Gastrocnemius medialis (tissue), 4 donors: ENCODE data around the gene TMPRSS13. TPM values are rescaled to one million over a fixed set of nuclear protein-coding genes. Genes with fewer than 3 reads are reported as not detected.

Source experiments
- ATAC-seq, 2 donors: fragments of 150-250 bp; one replicate each; pipeline ENCODE4 v1.9.1; 2016
- DNase-seq, 2 donors: peaks; one replicate each; pipeline ENCODE4 v3.0.0-alpha.2; 2019
- H3K27ac ChIP-seq, 4 donors: fragments of 200-600 bp; sonication (generic); 1 replicate in 1 of 4; 2 replicates in 3 of 4; pipeline ENCODE4 v1.5.1; 2016 to 2018; ENCODE audit warnings: mild to moderate bottlenecking in 2 of 4, moderate library complexity in 1 of 4
- H3K27me3 ChIP-seq, 3 donors: fragments of 200-600 bp; sonication (generic) in 2 of 3; 1 replicate in 1 of 3; 2 replicates in 2 of 3; pipeline versions ENCODE4 v1.5.1 to v1.6.0; 2016 to 2019; ENCODE audit warnings: mild to moderate bottlenecking in 1 of 3, moderate library complexity in 1 of 3
- H3K36me3 ChIP-seq, 2 donors: fragments of 200-600 bp; sonication (generic) in 1 of 2; one replicate each; pipeline ENCODE4 v1.5.1; 2017 to 2018
- H3K4me1 ChIP-seq, 2 donors: fragments of 200-600 bp; sonication (generic) in 1 of 2; one replicate each; pipeline ENCODE4 v1.5.1; 2016 to 2017; ENCODE audit warnings: mild to moderate bottlenecking in 2 of 2
- H3K4me3 ChIP-seq, 4 donors: fragments of 200-600 bp; sonication (generic) in 3 of 4; 1 replicate in 1 of 4; 2 replicates in 3 of 4; pipeline ENCODE4 v1.5.1; 2016 to 2019; ENCODE audit warnings: mild to moderate bottlenecking in 2 of 4
- H3K9me3 ChIP-seq, 3 donors: fragments of 200-600 bp; sonication (generic) in 2 of 3; 1 replicate in 1 of 3; 2 replicates in 2 of 3; pipeline ENCODE4 v1.5.1; 2016 to 2019
- POLR2A ChIP-seq, 2 donors: fragments of 450-650 bp; IDR thresholded peaks; one replicate each; pipeline ENCODE4 v1.6.1; 2017; ENCODE audit warnings: antibody characterized with exemption in 2 of 2, mild to moderate bottlenecking in 2 of 2, moderate library complexity in 2 of 2
- in situ Hi-C, 4 donors: fragments of 200-750 bp; cut with MboI; loops; one replicate each; pipeline versions ENCODE4 v1.15.0 to v1.8.0; 2017; ENCODE audit warnings: low sequenced_read_pairs in 4 of 4
- intact Hi-C: fragments of 100-400 bp; cut with DNase I; formaldehyde crosslinking; loops from one replicate; pipeline ENCODE4 v1.15.1; 2023; ENCODE audit warnings: low total_unique reads
- total RNA-seq, 4 donors: library from RNA; depleted of rRNA; stranded (reverse); fragments of >200 nt; gene quantifications; one replicate each; pipeline versions ENCODE4 v1.1.0 to v1.2.3, GENCODE V29; 2016
- TF ChIP-seq, protein P1 (sequence below), 5 experiments: fragments of 450-650 bp in 3 of 5; fragments of 200-600 bp in 2 of 5; sonication (generic) in 2 of 5; IDR thresholded peaks in 4 of 5; conservative IDR thresholded peaks in 1 of 5; 1 replicate in 4 of 5; 2 replicates in 1 of 5; pipeline ENCODE4 v1.5.1; 2016 to 2019; ENCODE audit warnings: antibody characterized with exemption in 5 of 5, mild to moderate bottlenecking in 3 of 5, moderate library complexity in 3 of 5

TMPRSS13 gene
- total RNA-seq, 4 donors from 2014 or later, result not detected

DNA sequence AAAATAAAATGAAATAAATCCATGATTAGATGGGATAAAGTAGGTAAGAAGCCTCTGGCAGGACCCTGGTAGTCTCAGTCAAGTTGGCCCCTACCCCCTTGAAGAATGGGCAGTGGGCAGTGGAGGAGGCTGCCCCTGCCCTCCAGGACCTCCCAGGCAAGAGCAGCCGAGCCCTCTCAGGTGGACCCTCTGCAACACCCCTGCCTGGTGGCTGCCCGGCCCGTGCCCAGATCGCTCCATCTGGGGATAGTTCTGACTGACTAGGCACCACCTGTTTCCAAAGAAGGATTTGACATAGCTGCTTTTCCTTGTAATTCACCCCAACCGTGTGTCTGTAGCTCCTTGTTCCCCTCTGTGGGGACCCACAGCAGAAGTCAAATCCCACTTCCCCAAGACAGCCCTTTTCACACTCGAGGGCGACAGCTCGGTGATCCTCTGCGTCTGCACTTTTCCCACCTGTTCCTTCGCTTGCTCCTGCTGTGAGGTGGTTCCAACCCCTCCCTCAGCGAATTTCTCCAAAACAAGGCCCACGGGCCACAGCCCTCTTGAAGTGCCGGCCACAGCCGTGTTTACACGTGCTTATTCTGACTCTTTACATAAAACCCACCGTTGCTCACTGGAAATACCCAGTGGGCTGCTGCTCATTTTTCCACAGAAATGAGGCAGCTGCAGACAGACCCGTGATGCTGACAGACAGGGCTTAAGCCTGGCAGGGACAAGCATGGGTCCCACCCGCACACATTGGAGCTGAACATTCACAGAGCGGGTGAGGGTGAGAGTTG lies 5.5 kb upstream of the TMPRSS13 start:
- H3K4me3 ChIP-seq, result no peak overlapping the region
- no peak overlapping the region for H3K27ac ChIP-seq
- intact Hi-C loops, result no loop called here
- peaks cover 0 to 3% (median 0%) of the 10 kb centered on the region in 3 donors for H3K27me3 ChIP-seq
- no peaks in the 10 kb centered on the region for H3K9me3 ChIP-seq
- H3K4me1 ChIP-seq, result no peaks in the 10 kb centered on the region
- DNase-seq (no peak), ATAC-seq (no peak)
- TF ChIP-seq POLR2A (IDR thresholded peaks at IDR 0.05), result no peak
- TF ChIP-seq, protein P1, sequence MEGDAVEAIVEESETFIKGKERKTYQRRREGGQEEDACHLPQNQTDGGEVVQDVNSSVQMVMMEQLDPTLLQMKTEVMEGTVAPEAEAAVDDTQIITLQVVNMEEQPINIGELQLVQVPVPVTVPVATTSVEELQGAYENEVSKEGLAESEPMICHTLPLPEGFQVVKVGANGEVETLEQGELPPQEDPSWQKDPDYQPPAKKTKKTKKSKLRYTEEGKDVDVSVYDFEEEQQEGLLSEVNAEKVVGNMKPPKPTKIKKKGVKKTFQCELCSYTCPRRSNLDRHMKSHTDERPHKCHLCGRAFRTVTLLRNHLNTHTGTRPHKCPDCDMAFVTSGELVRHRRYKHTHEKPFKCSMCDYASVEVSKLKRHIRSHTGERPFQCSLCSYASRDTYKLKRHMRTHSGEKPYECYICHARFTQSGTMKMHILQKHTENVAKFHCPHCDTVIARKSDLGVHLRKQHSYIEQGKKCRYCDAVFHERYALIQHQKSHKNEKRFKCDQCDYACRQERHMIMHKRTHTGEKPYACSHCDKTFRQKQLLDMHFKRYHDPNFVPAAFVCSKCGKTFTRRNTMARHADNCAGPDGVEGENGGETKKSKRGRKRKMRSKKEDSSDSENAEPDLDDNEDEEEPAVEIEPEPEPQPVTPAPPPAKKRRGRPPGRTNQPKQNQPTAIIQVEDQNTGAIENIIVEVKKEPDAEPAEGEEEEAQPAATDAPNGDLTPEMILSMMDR (IDR thresholded peaks at IDR 0.05 in 4 of 5, conservative IDR thresholded peaks at IDR 0.05 in 1 of 5), result no peak
- H3K36me3 ChIP-seq, result no peaks in the 10 kb centered on the region
- in situ Hi-C loops, result no loop called here

DNA sequence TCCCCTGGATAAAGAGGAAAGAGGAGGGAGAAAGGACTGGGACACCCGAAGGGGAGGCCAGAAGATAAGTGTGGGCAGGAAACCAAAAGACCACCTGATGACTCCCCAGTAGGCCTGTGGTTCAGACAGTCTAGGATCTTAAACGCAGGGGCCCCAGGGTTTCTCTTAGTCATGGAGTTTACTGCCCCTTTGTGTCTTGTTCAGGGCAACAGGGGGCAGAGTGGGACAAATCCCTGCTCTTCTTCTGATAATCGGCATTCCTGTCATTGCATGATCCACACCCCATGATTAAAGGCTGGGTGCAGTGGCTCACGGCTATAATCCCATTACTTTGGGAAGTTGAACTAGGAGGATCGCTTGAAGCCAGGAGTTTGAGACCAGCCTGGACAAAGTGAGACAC lies 4.7 kb upstream of the TMPRSS13 start:
- DNase-seq (no peak), ATAC-seq (no peak)
- H3K27me3 ChIP-seq, result peaks cover 0 to 3% (median 0%) of the 10 kb centered on the region in 3 donors
- H3K27ac ChIP-seq, result no peak overlapping the region
- H3K4me1 ChIP-seq, result no peaks in the 10 kb centered on the region
- intact Hi-C loops (no loop called here), in situ Hi-C loops (no loop called here)
- H3K4me3 ChIP-seq, result no peak overlapping the region
- H3K9me3 ChIP-seq, result no peaks in the 10 kb centered on the region
- no peaks in the 10 kb centered on the region for H3K36me3 ChIP-seq
- TF ChIP-seq POLR2A (IDR thresholded peaks at IDR 0.05), result no peak
- TF ChIP-seq, protein P1 (IDR thresholded peaks at IDR 0.05 in 4 of 5, conservative IDR thresholded peaks at IDR 0.05 in 1 of 5), result no peak

DNA sequence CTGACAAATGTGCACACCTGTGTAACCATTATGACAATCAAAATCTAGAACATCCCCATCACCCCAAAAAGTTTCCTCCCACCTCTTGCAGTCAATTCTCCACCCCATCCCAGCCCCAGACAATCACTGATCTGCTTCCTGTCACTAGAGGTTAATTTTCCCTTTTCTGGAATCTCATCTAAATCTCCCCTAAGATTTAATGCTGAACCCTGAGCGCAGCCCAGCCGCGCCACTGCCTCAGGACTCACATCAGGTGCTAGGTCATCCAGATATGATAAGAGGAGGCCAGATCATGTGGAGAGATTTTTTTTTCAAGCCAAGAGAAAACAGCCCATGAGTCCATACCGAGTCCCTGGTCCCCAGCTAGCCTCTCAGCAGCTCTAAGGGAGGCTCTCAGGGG lies 4.3 kb upstream of the TMPRSS13 start:
- in situ Hi-C loops (no loop called here), intact Hi-C loops (no loop called here)
- DNase-seq (no peak), ATAC-seq (no peak)
- Histone ChIP-seq H3K9me3 (no peaks in the 10 kb centered on the region), H3K27ac (no peak overlapping the region), H3K4me1 (no peaks in the 10 kb centered on the region), H3K4me3 (no peak overlapping the region), H3K36me3 (no peaks in the 10 kb centered on the region), H3K27me3 (peaks cover 0 to 3% (median 0%) of the 10 kb centered on the region in 3 donors)
- TF ChIP-seq POLR2A (IDR thresholded peaks at IDR 0.05), result no peak
- TF ChIP-seq, protein P1 (IDR thresholded peaks at IDR 0.05 in 4 of 5, conservative IDR thresholded peaks at IDR 0.05 in 1 of 5), result no peak

DNA sequence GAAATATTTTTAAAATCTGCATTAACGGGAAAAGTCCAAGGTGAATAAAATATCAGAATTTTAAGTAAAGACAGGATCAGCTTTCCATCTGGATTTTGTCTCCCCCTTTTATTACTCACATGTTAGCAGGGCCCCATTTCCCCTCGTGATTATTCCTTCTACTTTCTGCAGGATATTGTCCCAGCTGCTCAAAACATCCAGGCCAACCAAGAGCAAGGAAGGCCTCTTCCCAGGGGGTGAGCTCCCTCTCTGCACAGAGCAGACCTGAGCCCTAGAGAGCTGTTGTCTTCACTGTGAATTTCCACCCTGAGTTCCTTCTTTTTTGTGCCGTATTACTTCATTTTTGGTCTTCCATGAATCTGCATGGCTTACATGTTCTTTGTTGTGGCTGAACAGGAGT lies 3.7 kb upstream of the TMPRSS13 start:
- Histone ChIP-seq H3K27me3 (peaks cover 0 to 6% (median 0%) of the 10 kb centered on the region in 3 donors), H3K9me3 (no peaks in the 10 kb centered on the region), H3K4me1 (no peaks in the 10 kb centered on the region), H3K36me3 (no peaks in the 10 kb centered on the region), H3K27ac (no peak overlapping the region), H3K4me3 (no peak overlapping the region)
- intact Hi-C loops, result no loop called here
- DNase-seq, result no peak
- in situ Hi-C loops, result no loop called here
- TF ChIP-seq, protein P1 (IDR thresholded peaks at IDR 0.05 in 4 of 5, conservative IDR thresholded peaks at IDR 0.05 in 1 of 5), result no peak
- TF ChIP-seq POLR2A (IDR thresholded peaks at IDR 0.05), result no peak
- ATAC-seq, result no peak
